HepG2 (cell line): ENCODE results near the gene CCDC144A. TPM values are rescaled to one million over a fixed set of nuclear protein-coding genes. Genes with fewer than 3 reads are reported as not detected.
"Not testable (repeated sequence)": the region's sequence is repeated elsewhere in the genome, so short reads cannot be mapped to it uniquely, and the experiment has no call there.

ENCODE experiments used
- ATAC-seq: fragments of 200-7000 bp; cut with Tn5 transposase; 3 replicates; pipeline ENCODE4 v1.9.1; 2020; ENCODE audit warnings: mild to moderate bottlenecking, moderate library complexity
- BruUV-seq: library from RNA; stranded (reverse); fragments of 400-500 nt; replicated peaks from 2 replicates; lab custom pipeline; 2021; lab: Mats Ljungman, UMichigan
- CTCF ChIA-PET: fragments of 300-600 bp; formaldehyde crosslinking; extraction: SDS; loops from one replicate; lab custom pipeline; 2021; ENCODE audit warnings: low total read pairs, inconsistent platforms, low intra/inter-chr PET ratio; lab: Yijun Ruan, JAX
- POLR2A ChIA-PET: fragments of 350-600 bp; sonication (Branson Sonifier 250); formaldehyde crosslinking; loops from one replicate; lab custom pipeline; 2020; ENCODE audit warnings: antibody characterized with exemption, inconsistent platforms; lab: Yijun Ruan, JAX
- DNase-seq: peaks from one replicate; pipeline ENCODE4 v3.0.0-alpha.2; 2015; ENCODE audit warnings: low spot score
- FAIRE-seq: peaks from 3 replicates; lab custom pipeline; 2011; peaks lifted over from hg19 to GRCh38; lab: Jason Lieb, UNC
- H2AFZ ChIP-seq: one replicate; pipeline ENCODE4 v1.6.1; 2011; ENCODE audit warnings: low read length, inconsistent platforms
- H3K27ac ChIP-seq: fragments of 300-600 bp; 3 replicates; pipeline ENCODE4 v1.8.0; 2011; ENCODE audit warnings: mixed run types, mild to moderate bottlenecking, mixed read lengths, low read length, inconsistent platforms; ENCODE audit not compliant: insufficient read depth; ENCODE audit errors: extremely low read length
- H3K27me3 ChIP-seq, 2 experiments: fragments of 200-600 bp in 1 of 2; 2 replicates in 1 of 2; 3 replicates in 1 of 2; pipeline versions ENCODE4 v1.6.0 to v1.8.0; 2011; ENCODE audit warnings: low read length in 2 of 2, mild to moderate bottlenecking in 2 of 2, moderate library complexity in 2 of 2, inconsistent platforms in 1 of 2; ENCODE audit not compliant: insufficient read depth in 2 of 2, control insufficient read depth in 1 of 2
- H3K36me3 ChIP-seq, 2 experiments: fragments of 200-600 bp in 1 of 2; replicated peaks in 1 of 2; 2 replicates in 1 of 2; 3 replicates in 1 of 2; pipeline versions ENCODE4 v1.5.1 to v1.8.0; 2011; ENCODE audit warnings: low read length in 2 of 2, inconsistent platforms in 1 of 2; ENCODE audit not compliant: insufficient read depth in 2 of 2, control insufficient read depth in 1 of 2
- H3K4me1 ChIP-seq: 2 replicates; pipeline ENCODE4 v1.5.1; 2012; ENCODE audit warnings: low read length, inconsistent platforms; ENCODE audit not compliant: insufficient read depth
- H3K4me2 ChIP-seq: 2 replicates; pipeline ENCODE4 v1.6.0; 2011; ENCODE audit warnings: low read depth, low read length, inconsistent platforms
- H3K4me3 ChIP-seq, 3 experiments: fragments of 200-600 bp in 1 of 3; sonication (generic), shearing (Covaris generic) in 1 of 3; replicated peaks in 1 of 3; 2 replicates each; pipeline ENCODE4 v1.5.1; 2011 to 2016; ENCODE audit warnings: low read length in 3 of 3, inconsistent platforms in 2 of 3, low read depth in 2 of 3, mild to moderate bottlenecking in 2 of 3, control low read depth in 1 of 3, mixed read lengths in 1 of 3; ENCODE audit not compliant: insufficient read depth in 1 of 3
- H3K79me2 ChIP-seq: one replicate; pipeline ENCODE4 v1.6.1; 2011; ENCODE audit warnings: low read length, inconsistent platforms; ENCODE audit not compliant: insufficient read depth
- H3K9ac ChIP-seq: 2 replicates; pipeline ENCODE4 v1.6.0; 2011; ENCODE audit warnings: mild to moderate bottlenecking, low read depth, low read length, inconsistent platforms; ENCODE audit not compliant: insufficient read depth
- H3K9me3 ChIP-seq: 2 replicates; pipeline ENCODE4 v1.5.1; 2012; ENCODE audit warnings: mild to moderate bottlenecking, low read length
- H4K20me1 ChIP-seq: 2 replicates; pipeline ENCODE4 v1.6.0; 2011; ENCODE audit warnings: inconsistent platforms, mild to moderate bottlenecking, low read length, moderate library complexity; ENCODE audit not compliant: insufficient read depth
- WGBS: methylation state at CpG from one replicate; pipeline ENCODE4 v1.1.6; 2017; ENCODE audit warnings: low lambda C conversion rate; 5-methylcytosine and 5-hydroxymethylcytosine counted together
- in situ Hi-C: cut with HindIII; loops from 2 replicates; pipeline ENCODE4 v1.10.0; 2017; ENCODE audit warnings: low pct_unique_long_range_greater_than_20kb; ENCODE audit not compliant: extremely low pct_ligation_motif_present
- intact Hi-C: fragments of 100-400 bp; cut with micrococcal nuclease; formaldehyde crosslinking; loops from one replicate; pipeline ENCODE4 v1.10.0; 2022; ENCODE audit not compliant: unreplicated experiment
- polyA plus RNA-seq, 8 experiments: library from polyadenylated mRNA; depleted of rRNA in 3 of 8; stranded (reverse) in 7 of 8; unstranded in 1 of 8; fragments of >200 nt; fragmentation: Illumina TruSeq in 4 of 8; extraction: Trizol in 4 of 8; gene quantifications; 2 replicates each; pipeline versions ENCODE4 v1.2.1 to v1.2.3, GENCODE V29; 2011 to 2016; ENCODE audit warnings: low read depth in 4 of 8, missing spikeins in 1 of 8, mixed read lengths in 1 of 8; ENCODE audit not compliant: insufficient read depth in 1 of 8
- total RNA-seq, 5 experiments: library from RNA; depleted of rRNA; stranded (reverse); fragments of >200 nt; fragmentation: Illumina TruSeq; extraction: Trizol; gene quantifications; 2 replicates each; pipeline ENCODE4 v1.2.3, GENCODE V29; 2016; ENCODE audit warnings: low read depth in 1 of 5

CCDC144A gene
- total and polyA plus RNA-seq, 2 of the 13 experiments (the other 11 are each of a cell fraction or from before 2014, with no cell fraction given) = 0.09 TPM; not detected in 1

DNA sequence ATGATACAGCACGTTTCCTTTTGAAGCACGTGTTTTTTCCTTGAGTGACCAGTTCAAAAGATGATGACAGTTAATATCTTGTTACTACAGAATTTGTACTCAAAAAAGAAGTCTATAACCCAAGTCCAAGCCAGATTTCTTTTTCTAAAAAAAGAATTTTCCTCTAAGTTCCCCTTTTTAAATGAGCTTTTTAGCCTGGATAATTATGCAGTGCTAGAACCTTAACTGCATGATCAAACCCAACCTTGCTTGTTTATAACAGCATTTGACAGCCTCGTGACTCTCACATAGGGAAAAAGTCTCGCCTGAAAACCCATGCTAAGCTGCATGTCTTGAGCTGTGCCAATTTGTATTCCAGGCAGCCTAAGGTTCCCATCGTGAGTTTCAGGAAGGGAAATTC is 104.2 kb downstream of the CCDC144A start:
- H4K20me1 ChIP-seq, H3K9me3 ChIP-seq, in situ Hi-C loops, H3K4me3 ChIP-seq, H3K79me2 ChIP-seq, H3K27me3 ChIP-seq, FAIRE-seq, H2AFZ ChIP-seq, ATAC-seq, H3K4me2 ChIP-seq, DNase-seq, H3K9ac ChIP-seq, H3K27ac ChIP-seq, CTCF ChIA-PET, H3K4me1 ChIP-seq, POLR2A ChIA-PET, intact Hi-C loops, H3K36me3 ChIP-seq, BruUV-seq: not testable (repeated sequence)
- 8% methylated on average over 2 of the region's 5 CpGs for WGBS

DNA sequence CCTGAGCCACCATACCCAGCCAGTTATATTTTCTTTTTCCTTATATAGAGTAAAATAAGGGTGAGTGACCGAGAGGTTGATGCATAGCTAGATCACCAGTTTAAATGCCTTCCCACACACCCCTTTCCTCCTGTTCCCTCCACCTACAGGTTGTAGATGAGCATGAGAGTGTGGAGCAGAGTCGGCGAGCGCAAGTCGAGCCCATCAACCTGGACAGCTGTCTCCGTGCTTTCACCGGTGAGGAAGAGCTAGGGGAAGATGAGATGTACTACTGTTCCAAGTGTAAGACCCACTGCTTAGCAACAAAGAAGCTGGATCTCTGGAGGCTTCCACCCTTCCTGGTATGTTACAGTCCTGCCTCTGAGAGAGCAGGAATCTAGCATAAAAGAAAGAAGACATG is 105.9 kb downstream of the CCDC144A start:
- H4K20me1 ChIP-seq, POLR2A ChIA-PET, H3K79me2 ChIP-seq, H3K27me3 ChIP-seq, H3K9me3 ChIP-seq, H3K4me3 ChIP-seq, in situ Hi-C loops, BruUV-seq, H2AFZ ChIP-seq, intact Hi-C loops, H3K27ac ChIP-seq, DNase-seq, CTCF ChIA-PET, H3K36me3 ChIP-seq, FAIRE-seq, ATAC-seq, H3K4me1 ChIP-seq, H3K4me2 ChIP-seq, H3K9ac ChIP-seq: not testable (repeated sequence)
- 47% methylated on average over 7 of the region's 7 CpGs for WGBS

DNA sequence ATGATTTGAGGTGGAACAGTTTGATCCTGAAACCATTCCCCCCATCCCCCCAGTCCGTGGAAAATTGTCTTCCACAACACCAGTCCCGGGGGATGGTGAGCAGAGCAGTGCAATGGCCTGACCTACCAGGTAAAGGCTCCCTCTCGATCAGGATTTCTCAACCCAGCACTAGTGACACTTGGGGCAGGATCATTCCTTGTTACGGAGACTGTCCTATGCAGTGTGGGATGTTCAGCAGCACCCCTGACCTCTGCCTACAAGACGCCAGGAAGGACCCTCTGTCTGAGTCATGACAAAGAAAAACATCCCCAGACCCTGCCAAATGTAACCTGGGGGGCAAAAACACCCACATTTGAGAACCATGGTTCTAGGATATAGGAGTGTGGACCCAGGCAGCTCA is 114.8 kb downstream of the CCDC144A start:
- H3K9me3 ChIP-seq, H3K4me2 ChIP-seq, BruUV-seq, CTCF ChIA-PET, H3K36me3 ChIP-seq, H4K20me1 ChIP-seq, H3K27me3 ChIP-seq, H3K4me3 ChIP-seq, POLR2A ChIA-PET, H3K4me1 ChIP-seq, H2AFZ ChIP-seq, H3K79me2 ChIP-seq, DNase-seq, ATAC-seq, H3K9ac ChIP-seq, FAIRE-seq, in situ Hi-C loops, intact Hi-C loops, H3K27ac ChIP-seq: not testable (repeated sequence)
- no CpG with 5 or more reads among the region's 5 CpGs for WGBS

DNA sequence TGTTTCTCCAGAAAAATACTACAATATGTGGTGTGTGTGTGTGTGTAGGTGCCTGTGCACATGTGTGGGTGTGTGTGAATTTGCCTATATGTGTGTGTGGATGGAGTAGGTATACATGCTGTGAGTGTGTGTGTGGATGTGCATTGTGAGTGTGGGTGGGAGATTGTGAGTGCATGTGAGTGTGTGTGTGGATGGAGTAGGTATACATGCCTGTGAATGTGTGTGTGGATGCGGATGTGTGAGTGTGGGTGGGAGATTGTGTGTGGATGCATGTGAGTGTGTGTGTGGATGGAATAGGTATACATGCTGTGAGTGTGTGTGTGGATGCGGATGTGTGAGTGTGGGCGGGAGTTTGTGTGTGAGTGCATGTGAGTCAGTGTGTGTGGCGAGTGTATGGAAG is 116.6 kb downstream of the CCDC144A start:
- BruUV-seq, intact Hi-C loops, H3K36me3 ChIP-seq, ATAC-seq, H3K9me3 ChIP-seq, H3K79me2 ChIP-seq, H2AFZ ChIP-seq, DNase-seq, H3K27ac ChIP-seq, H3K4me2 ChIP-seq, H3K4me3 ChIP-seq, H3K27me3 ChIP-seq, FAIRE-seq, H3K4me1 ChIP-seq, CTCF ChIA-PET, POLR2A ChIA-PET, H4K20me1 ChIP-seq, H3K9ac ChIP-seq, in situ Hi-C loops: not testable (repeated sequence)
- WGBS = 49% methylated on average over 3 of the region's 4 CpGs
